CD14-positive monocyte (primary cell): ENCODE data around the gene LGI4. TPM values are rescaled to one million over a fixed set of nuclear protein-coding genes. Genes with fewer than 3 reads are reported as not detected.

Experiments
- DNase-seq, 3 donors: peaks; one replicate each; pipeline ENCODE4 v3.0.0-alpha.2; 2011 to 2022
- H2AFZ ChIP-seq: 2 replicates; pipeline ENCODE4 v1.6.0; 2012; ENCODE audit warnings: mild to moderate bottlenecking, low read depth, low read length, inconsistent platforms; ENCODE audit not compliant: insufficient read depth, poor library complexity, severe bottlenecking
- H3K27ac ChIP-seq, 2 donors: 1 replicate in 1 of 2; 2 replicates in 1 of 2; pipeline ENCODE4 v1.5.1; 2012 to 2013; ENCODE audit warnings: low read length in 2 of 2, control low read depth in 1 of 2, inconsistent platforms in 1 of 2, low read depth in 1 of 2, mild to moderate bottlenecking in 1 of 2
- H3K27me3 ChIP-seq, 2 donors: one replicate each; pipeline versions ENCODE4 v1.6.0 to v1.6.1; 2011 to 2013; ENCODE audit warnings: low read length in 2 of 2; ENCODE audit not compliant: control insufficient read depth in 2 of 2, insufficient read depth in 2 of 2
- H3K36me3 ChIP-seq, 2 donors: replicated peaks in 1 of 2; 1 replicate in 1 of 2; 2 replicates in 1 of 2; pipeline versions ENCODE4 v1.5.1 to v1.6.1; 2012 to 2013; ENCODE audit warnings: low read length in 2 of 2, control low read depth in 1 of 2, inconsistent platforms in 1 of 2, mild to moderate bottlenecking in 1 of 2; ENCODE audit not compliant: insufficient read depth in 2 of 2, control insufficient read depth in 1 of 2
- H3K4me1 ChIP-seq, 2 donors: 1 replicate in 1 of 2; 2 replicates in 1 of 2; pipeline versions ENCODE4 v1.5.1 to v1.6.1; 2012 to 2013; ENCODE audit warnings: low read length in 2 of 2, control low read depth in 1 of 2, inconsistent platforms in 1 of 2, mild to moderate bottlenecking in 1 of 2, moderate library complexity in 1 of 2; ENCODE audit not compliant: insufficient read depth in 2 of 2, control insufficient read depth in 1 of 2
- H3K4me2 ChIP-seq: replicated peaks from 2 replicates; pipeline ENCODE3; 2012; ENCODE audit warnings: low read length, moderate library complexity, mild to moderate bottlenecking; ENCODE audit not compliant: poor library complexity, severe bottlenecking; ENCODE audit errors: extremely low read depth
- H3K4me3 ChIP-seq, 3 experiments: fragments of 200-600 bp in 1 of 3; sonication (generic) in 1 of 3; replicated peaks in 1 of 3; 1 replicate in 2 of 3; 2 replicates in 1 of 3; pipeline ENCODE4 v1.5.1; 2011 to 2013; ENCODE audit warnings: low read length in 3 of 3, mild to moderate bottlenecking in 3 of 3, control low read depth in 2 of 3, low read depth in 2 of 3, inconsistent platforms in 1 of 3, moderate library complexity in 1 of 3
- H3K79me2 ChIP-seq: 2 replicates; pipeline ENCODE4 v1.6.0; 2012; ENCODE audit warnings: mild to moderate bottlenecking, control low read depth, inconsistent platforms, low read length, moderate library complexity; ENCODE audit not compliant: insufficient read depth
- H3K9ac ChIP-seq: 2 replicates; pipeline ENCODE4 v1.6.0; 2017; ENCODE audit warnings: low read length, mild to moderate bottlenecking; ENCODE audit not compliant: insufficient read depth, poor library complexity, severe bottlenecking
- H3K9me3 ChIP-seq, 2 donors: replicated peaks in 1 of 2; 1 replicate in 1 of 2; 2 replicates in 1 of 2; pipeline versions ENCODE4 v1.5.1 to v1.6.1; 2012 to 2013; ENCODE audit warnings: low read length in 2 of 2, control low read depth in 1 of 2; ENCODE audit not compliant: control insufficient read depth in 1 of 2, insufficient read depth in 1 of 2
- H4K20me1 ChIP-seq: 2 replicates; pipeline ENCODE4 v1.6.0; 2012; ENCODE audit warnings: mild to moderate bottlenecking, low read length, control low read depth, moderate library complexity; ENCODE audit not compliant: insufficient read depth
- H3K27ac Mint-ChIP-seq, 7 donors: one replicate each; pipeline ENCODE4 v1.8.0; 2020; ENCODE audit warnings: mild to moderate bottlenecking in 7 of 7, mixed read lengths in 7 of 7, moderate library complexity in 6 of 7, inconsistent platforms in 2 of 7
- H3K27me3 Mint-ChIP-seq, 3 donors: one replicate each; pipeline ENCODE4 v1.8.0; 2021 to 2022; ENCODE audit warnings: low read depth in 3 of 3, mild to moderate bottlenecking in 3 of 3, mixed read lengths in 3 of 3, moderate library complexity in 3 of 3, inconsistent platforms in 1 of 3
- H3K36me3 Mint-ChIP-seq, 2 donors: one replicate each; pipeline ENCODE4 v1.8.0; 2020; ENCODE audit warnings: mixed read lengths in 2 of 2, inconsistent platforms in 1 of 2, mild to moderate bottlenecking in 1 of 2
- H3K4me1 Mint-ChIP-seq: one replicate; pipeline ENCODE4 v1.8.0; 2020; ENCODE audit warnings: mild to moderate bottlenecking, mixed read lengths
- H3K4me3 Mint-ChIP-seq, 2 donors: one replicate each; pipeline ENCODE4 v1.8.0; 2020; ENCODE audit warnings: mild to moderate bottlenecking in 2 of 2, mixed read lengths in 2 of 2, moderate library complexity in 1 of 2
- H3K9me3 Mint-ChIP-seq, 7 donors: one replicate each; pipeline ENCODE4 v1.8.0; 2020 to 2022; ENCODE audit warnings: mixed read lengths in 7 of 7, mild to moderate bottlenecking in 6 of 7, moderate library complexity in 6 of 7, inconsistent platforms in 2 of 7
- CTCF ChIP-seq: fragments of 200-600 bp; IDR thresholded peaks from one replicate; pipeline ENCODE4 v1.8.0; 2022; ENCODE audit warnings: antibody characterized with exemption, mild to moderate bottlenecking
- WGBS: methylation state at CpG from one replicate; pipeline ENCODE4 v1.1.5; 2013; ENCODE audit warnings: missing lambda C conversion rate; ENCODE audit not compliant: insufficient coverage; 5-methylcytosine and 5-hydroxymethylcytosine counted together
- intact Hi-C, 2 donors: fragments of 100-400 bp; cut with micrococcal nuclease; formaldehyde crosslinking; loops; one replicate each; pipeline versions ENCODE4 v1.15.0 to v1.15.1; 2023
- polyA plus RNA-seq, 3 donors: library from polyadenylated mRNA; depleted of rRNA in 1 of 3; unstranded in 2 of 3; stranded (reverse) in 1 of 3; fragments of 300-500 nt in 2 of 3; fragments of >200 nt in 1 of 3; fragmentation: Illumina TruSeq in 2 of 3; gene quantifications; 1 replicate in 2 of 3; 2 replicates in 1 of 3; pipeline ENCODE4 v1.2.3, GENCODE V29; 2012 to 2021

LGI4 gene
- polyA plus RNA-seq, 3 donors: 1.1 TPM; not detected in 2

GRCh38 chr19:35125270-35125717 lies 9.6 kb downstream of the LGI4 start:
- H3K4me1 ChIP-seq: peaks cover 18 to 25% of the 10 kb centered on the region in 2 donors
- H3K4me2 ChIP-seq: peak overlapping the region; percentile 88
- no peaks in the 10 kb centered on the region for H3K27me3 ChIP-seq
- peaks cover 0 to 8% (median 7%) of the 10 kb centered on the region in 3 donors for H3K27me3 Mint-ChIP-seq
- no peak overlapping the region for H3K27ac ChIP-seq
- no peaks in the 10 kb centered on the region for H3K36me3 Mint-ChIP-seq
- no peaks in the 10 kb centered on the region for H4K20me1 ChIP-seq
- no peak for DNase-seq
- H3K27ac Mint-ChIP-seq: no peak overlapping the region
- no peak for TF ChIP-seq CTCF
- no peaks in the 10 kb centered on the region for H3K9me3 Mint-ChIP-seq
- no peak overlapping the region for H3K4me3 ChIP-seq
- no peak overlapping the region for H3K9ac ChIP-seq
- H3K36me3 ChIP-seq: no peaks in the 10 kb centered on the region
- H3K4me3 Mint-ChIP-seq: no peak overlapping the region
- intact Hi-C loops: no loop called here
- 79% methylated on average over 8 of the region's 19 CpGs for WGBS
- peak overlapping the region; percentile 94 for H2AFZ ChIP-seq
- no peaks in the 10 kb centered on the region for H3K9me3 ChIP-seq
- H3K4me1 Mint-ChIP-seq: peaks cover 26% of the 10 kb centered on the region
- H3K79me2 ChIP-seq: no peaks in the 10 kb centered on the region

- H3K27ac Mint-ChIP-seq: peak overlapping the region in 5 of 7 donors; percentile 11 to 76 (median 63)
- no peaks in the 10 kb centered on the region for H3K9me3 ChIP-seq
- peak overlapping the region in 1 of 2 donors; percentile 27 for H3K27ac ChIP-seq
- peak overlapping the region; percentile 88 for H3K4me2 ChIP-seq
- TF ChIP-seq CTCF: no peak
- H3K9ac ChIP-seq: peak overlapping the region; percentile 55
- H3K27me3 Mint-ChIP-seq: peaks cover 0 to 8% (median 7%) of the 10 kb centered on the region in 3 donors
- no peaks in the 10 kb centered on the region for H3K36me3 ChIP-seq
- WGBS: 15% methylated on average over 42 of the region's 42 CpGs
- no peaks in the 10 kb centered on the region for H3K79me2 ChIP-seq
- peaks cover 27 to 34% of the 10 kb centered on the region in 2 donors for H3K4me1 ChIP-seq
- H3K36me3 Mint-ChIP-seq: no peaks in the 10 kb centered on the region
- peaks cover 35% of the 10 kb centered on the region for H3K4me1 Mint-ChIP-seq
- peak overlapping the region; percentile 44 to 76 (median 48) for H3K4me3 ChIP-seq
- H4K20me1 ChIP-seq: no peaks in the 10 kb centered on the region
- peaks cover 0 to 2% (median 0%) of the 10 kb centered on the region in 7 donors for H3K9me3 Mint-ChIP-seq
- peak overlapping the region; percentile 76 to 86 for H3K4me3 Mint-ChIP-seq
- peak; percentile 77 to 87 (median 87) for DNase-seq
- H3K27me3 ChIP-seq: no peaks in the 10 kb centered on the region
- intact Hi-C loops: no loop called here
- peak overlapping the region; percentile 94 for H2AFZ ChIP-seq
Observed at GRCh38 chr19:35124098-35125060, 10.5 kb downstream of the LGI4 start.
